Right lobe of liver (tissue), 4 donors: ENCODE measurements around the gene ARHGAP30.

Experiments
- CTCF ChIP-seq, 4 donors: fragments of 200-600 bp in 3 of 4; fragments of 450-650 bp in 1 of 4; IDR thresholded peaks; one replicate each; pipeline versions ENCODE4 v1.5.1 to v1.8.0; 2016 to 2022; ENCODE audit warnings: antibody characterized with exemption in 4 of 4, mild to moderate bottlenecking in 2 of 4
- POLR2A ChIP-seq: fragments of 450-650 bp; IDR thresholded peaks from one replicate; pipeline ENCODE4 v1.6.1; 2017; ENCODE audit warnings: antibody characterized with exemption, mild to moderate bottlenecking
- donor health status: DM: no; HTN: no; CAD: no.
- donor health status: DM: no; HTN: no; CAD: no.
- donor health status: DM: no; HTN: yes; CAD: no.

GRCh38 chr1:161092621-161093028 is 22.9 kb upstream of the ARHGAP30 start:
- no peak for TF ChIP-seq CTCF (IDR thresholded peaks at IDR 0.05)
- no peak for TF ChIP-seq POLR2A
